H9 (cell line): ENCODE data around the gene GADD45GIP1. TPM values are rescaled to one million over a fixed set of nuclear protein-coding genes. Genes with fewer than 3 reads are reported as not detected.

Experiments
- DNase-seq: peaks from one replicate; pipeline ENCODE4 v3.0.0-alpha.2; 2017
- H2AFZ ChIP-seq: one replicate; pipeline ENCODE4 v1.6.1; 2013; ENCODE audit warnings: mild to moderate bottlenecking, low read length, control low read depth, moderate library complexity
- H2AK5ac ChIP-seq: 2 replicates; pipeline ENCODE4 v1.6.1; 2013; ENCODE audit warnings: low read length, control low read depth, mixed read lengths; ENCODE audit not compliant: insufficient read length
- H2BK120ac ChIP-seq: one replicate; pipeline ENCODE4 v1.6.1; 2013; ENCODE audit warnings: low read depth, mild to moderate bottlenecking, low read length, control low read depth, inconsistent platforms; ENCODE audit not compliant: poor library complexity, severe bottlenecking
- H2BK12ac ChIP-seq: 2 replicates; pipeline ENCODE4 v1.6.1; 2013; ENCODE audit warnings: low read length, control low read depth, mixed read lengths, low read depth; ENCODE audit not compliant: insufficient read length
- H2BK15ac ChIP-seq: 2 replicates; pipeline ENCODE4 v1.6.1; 2013; ENCODE audit warnings: low read depth, low read length, control low read depth
- H2BK20ac ChIP-seq: one replicate; pipeline ENCODE4 v1.6.1; 2013; ENCODE audit warnings: low read depth, mild to moderate bottlenecking, low read length, control low read depth, inconsistent platforms; ENCODE audit not compliant: poor library complexity, severe bottlenecking
- H2BK5ac ChIP-seq: 2 replicates; pipeline ENCODE4 v1.6.1; 2013; ENCODE audit warnings: low read length, control low read depth, mixed read lengths; ENCODE audit not compliant: insufficient read length
- H3K14ac ChIP-seq: 2 replicates; pipeline ENCODE4 v1.6.1; 2013; ENCODE audit warnings: low read length, control low read depth; ENCODE audit not compliant: insufficient read depth
- H3K18ac ChIP-seq: 2 replicates; pipeline ENCODE4 v1.6.1; 2013; ENCODE audit warnings: low read depth, mild to moderate bottlenecking, mixed read lengths, low read length, control low read depth; ENCODE audit not compliant: insufficient read length
- H3K23ac ChIP-seq: 2 replicates; pipeline ENCODE4 v1.6.1; 2013; ENCODE audit warnings: low read length, control low read depth, mixed read lengths, low read depth; ENCODE audit not compliant: insufficient read length
- H3K23me2 ChIP-seq: 2 replicates; pipeline ENCODE4 v1.6.1; 2013; ENCODE audit warnings: low read depth, mild to moderate bottlenecking, mixed read lengths, low read length, control low read depth; ENCODE audit not compliant: insufficient read length, poor library complexity, severe bottlenecking
- H3K27ac ChIP-seq: 2 replicates; pipeline ENCODE4 v1.5.1; 2013; ENCODE audit warnings: low read length, control low read depth, mixed read lengths, low read depth; ENCODE audit not compliant: insufficient read length
- H3K27me3 ChIP-seq: 2 replicates; pipeline ENCODE4 v1.6.1; 2013; ENCODE audit warnings: low read length, control low read depth, inconsistent platforms; ENCODE audit not compliant: insufficient read depth
- H3K4ac ChIP-seq: 2 replicates; pipeline ENCODE4 v1.6.1; 2013; ENCODE audit warnings: low read depth, mild to moderate bottlenecking, control low read depth, inconsistent platforms, low read length, moderate library complexity
- H3K4me1 ChIP-seq: 2 replicates; pipeline ENCODE4 v1.6.1; 2013; ENCODE audit warnings: low read length, control low read depth, inconsistent platforms; ENCODE audit not compliant: insufficient read depth
- H3K4me2 ChIP-seq: 2 replicates; pipeline ENCODE4 v1.6.1; 2013; ENCODE audit warnings: low read length, control low read depth, mixed read lengths; ENCODE audit not compliant: insufficient read length, insufficient read depth
- H3K56ac ChIP-seq: 2 replicates; pipeline ENCODE4 v1.6.1; 2013; ENCODE audit warnings: low read depth, mild to moderate bottlenecking, mixed read lengths, low read length, control low read depth; ENCODE audit not compliant: insufficient read length
- H3K79me1 ChIP-seq: 2 replicates; pipeline ENCODE4 v1.6.1; 2013; ENCODE audit warnings: low read depth, mild to moderate bottlenecking, moderate library complexity, low read length, control low read depth, inconsistent platforms; ENCODE audit not compliant: insufficient read depth, poor library complexity, severe bottlenecking
- H3K79me2 ChIP-seq: 2 replicates; pipeline ENCODE4 v1.6.1; 2013; ENCODE audit warnings: low read length, control low read depth, inconsistent platforms; ENCODE audit not compliant: insufficient read depth
- H3K9ac ChIP-seq: 2 replicates; pipeline ENCODE4 v1.6.1; 2013; ENCODE audit warnings: low read length, control low read depth, mixed read lengths; ENCODE audit not compliant: insufficient read length; ENCODE audit errors: extremely low read depth
- H3K9me3 ChIP-seq: one replicate; pipeline ENCODE4 v1.6.1; 2013; ENCODE audit warnings: low read depth, low read length, inconsistent platforms; ENCODE audit not compliant: control insufficient read depth
- H3T11ph ChIP-seq: one replicate; pipeline ENCODE4 v1.6.1; 2013; ENCODE audit warnings: mild to moderate bottlenecking, low read length, control low read depth, inconsistent platforms
- H4K20me1 ChIP-seq: one replicate; pipeline ENCODE4 v1.6.1; 2013; ENCODE audit not compliant: control insufficient read depth, insufficient read length, insufficient read depth
- H4K5ac ChIP-seq: 2 replicates; pipeline ENCODE4 v1.6.1; 2013; ENCODE audit warnings: low read depth, mild to moderate bottlenecking, mixed read lengths, low read length, control low read depth; ENCODE audit not compliant: insufficient read length
- H4K8ac ChIP-seq: replicated peaks from 2 replicates; pipeline ENCODE4 v1.6.1; 2013; ENCODE audit warnings: low read length, control low read depth, mixed read lengths, low read depth; ENCODE audit not compliant: insufficient read length
- H4K91ac ChIP-seq: 2 replicates; pipeline ENCODE4 v1.6.1; 2013; ENCODE audit warnings: low read depth, mild to moderate bottlenecking, moderate library complexity, mixed read lengths, low read length, control low read depth; ENCODE audit not compliant: insufficient read length
- H3K27ac Mint-ChIP-seq, 3 experiments: 2 replicates in 2 of 3; 3 replicates in 1 of 3; pipeline ENCODE4 v1.8.0; 2020 to 2021; ENCODE audit warnings: mixed read lengths in 3 of 3, mild to moderate bottlenecking in 1 of 3, moderate library complexity in 1 of 3
- H3K27me3 Mint-ChIP-seq: 2 replicates; pipeline ENCODE4 v1.8.0; 2021; ENCODE audit warnings: low read depth, mild to moderate bottlenecking, moderate library complexity, mixed read lengths
- H3K36me3 Mint-ChIP-seq, 3 experiments: 2 replicates in 2 of 3; 3 replicates in 1 of 3; pipeline ENCODE4 v1.8.0; 2020 to 2021; ENCODE audit warnings: low read depth in 3 of 3, mixed read lengths in 3 of 3; ENCODE audit not compliant: insufficient read depth in 1 of 3
- H3K4me1 Mint-ChIP-seq, 2 experiments: 2 replicates each; pipeline ENCODE4 v1.8.0; 2020; ENCODE audit warnings: mixed read lengths in 2 of 2
- H3K4me3 Mint-ChIP-seq, 2 experiments: 2 replicates in 1 of 2; 3 replicates in 1 of 2; pipeline ENCODE4 v1.8.0; 2020 to 2021; ENCODE audit warnings: mild to moderate bottlenecking in 2 of 2, mixed read lengths in 2 of 2, moderate library complexity in 1 of 2
- H3K9me3 Mint-ChIP-seq, 2 experiments: 2 replicates in 1 of 2; 3 replicates in 1 of 2; pipeline ENCODE4 v1.8.0; 2020; ENCODE audit warnings: mild to moderate bottlenecking in 2 of 2, mixed read lengths in 2 of 2, moderate library complexity in 1 of 2
- CTCF ChIP-seq: fragments of 200-600 bp; sonication (generic); conservative IDR thresholded peaks from 3 replicates; pipeline ENCODE4 v1.8.0; 2021; ENCODE audit warnings: antibody characterized with exemption, mild to moderate bottlenecking
- WGBS: extraction: QIAGEN DNeasy Blood & Tissue Kit; methylation state at CpG from one replicate; pipeline ENCODE4 v1.1.7; 2013; ENCODE audit warnings: missing lambda C conversion rate, low lambda C conversion rate, mixed read lengths; ENCODE audit not compliant: insufficient read length; ENCODE audit errors: extremely low coverage; 5-methylcytosine and 5-hydroxymethylcytosine counted together
- total RNA-seq: library from RNA; stranded (reverse); gene quantifications from 2 replicates; pipeline ENCODE4 v1.2.1, GENCODE V29; 2021

The GADD45GIP1 gene
- total RNA-seq, 1 experiment from 2014 or later: 44.5 TPM

DNA sequence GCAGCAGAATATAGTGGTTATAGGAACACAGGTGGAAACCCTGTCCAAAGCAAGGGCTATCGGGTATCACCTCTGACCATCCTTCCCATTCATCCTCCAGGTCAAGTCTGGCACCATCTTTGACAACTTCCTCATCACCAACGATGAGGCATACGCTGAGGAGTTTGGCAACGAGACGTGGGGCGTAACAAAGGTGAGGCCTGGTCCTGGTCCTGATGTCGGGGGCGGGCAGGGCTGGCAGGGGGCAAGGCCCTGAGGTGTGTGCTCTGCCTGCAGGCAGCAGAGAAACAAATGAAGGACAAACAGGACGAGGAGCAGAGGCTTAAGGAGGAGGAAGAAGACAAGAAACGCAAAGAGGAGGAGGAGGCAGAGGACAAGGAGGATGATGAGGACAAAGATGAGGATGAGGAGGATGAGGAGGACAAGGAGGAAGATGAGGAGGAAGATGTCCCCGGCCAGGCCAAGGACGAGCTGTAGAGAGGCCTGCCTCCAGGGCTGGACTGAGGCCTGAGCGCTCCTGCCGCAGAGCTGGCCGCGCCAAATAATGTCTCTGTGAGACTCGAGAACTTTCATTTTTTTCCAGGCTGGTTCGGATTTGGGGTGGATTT, 13.5 kb downstream of the GADD45GIP1 start:
- no peak overlapping the region for H2BK120ac ChIP-seq
- no peak overlapping the region for H3K23ac ChIP-seq
- H3K9me3 ChIP-seq: no peaks in the 10 kb centered on the region
- H3K18ac ChIP-seq: no peak overlapping the region
- H3K9ac ChIP-seq: no peak overlapping the region
- Mint-ChIP-seq H3K36me3 (peaks cover 62 to 84% (median 77%) of the 10 kb centered on the region in 3 experiments), H3K4me1 (peaks cover 21 to 42% of the 10 kb centered on the region in 2 experiments), H3K27me3 (no peaks in the 10 kb centered on the region; the same call in 1 of the 2 replicates), H3K9me3 (peaks cover 0 to 3% of the 10 kb centered on the region in 2 experiments; a peak in 1 of 5 replicates), H3K27ac (peak overlapping the region in 2 of 3 experiments; percentile 59 to 93; a peak in 3 of 7 replicates), H3K4me3 (peak overlapping the region in 1 of 2 experiments; percentile 61; a peak in 3 of 5 replicates)
- no peaks in the 10 kb centered on the region for H3K27me3 ChIP-seq
- WGBS: no CpG with 5 or more reads among the region's 18 CpGs
- no peak overlapping the region for H3K56ac ChIP-seq
- H3K27ac ChIP-seq: no peak overlapping the region
- H3K23me2 ChIP-seq: peaks cover 4% of the 10 kb centered on the region
- no peak overlapping the region for H3K4ac ChIP-seq
- H3K14ac ChIP-seq: no peak overlapping the region
- no peaks in the 10 kb centered on the region for H4K20me1 ChIP-seq
- no peak overlapping the region for H2BK12ac ChIP-seq
- no peak for TF ChIP-seq CTCF
- peaks cover 6% of the 10 kb centered on the region for H3K79me1 ChIP-seq
- H3K79me2 ChIP-seq: peaks cover 6% of the 10 kb centered on the region; the same call in 1 of the 2 replicates
- H2BK15ac ChIP-seq: no peak overlapping the region
- H3T11ph ChIP-seq: no peak overlapping the region
- no peak overlapping the region for H4K91ac ChIP-seq
- DNase-seq: no peak
- H4K5ac ChIP-seq: no peak overlapping the region
- no peaks in the 10 kb centered on the region for H3K4me1 ChIP-seq
- no peak overlapping the region for H2AK5ac ChIP-seq
- H4K8ac ChIP-seq: no peak overlapping the region
- no peak overlapping the region for H2BK20ac ChIP-seq
- no peak overlapping the region for H3K4me2 ChIP-seq
- H2BK5ac ChIP-seq: no peak overlapping the region
- H2AFZ ChIP-seq: no peak overlapping the region
